Suprapubic skin (tissue), 3 donors: ENCODE results near the gene RNF145.

Source experiments
- POLR2AphosphoS5 ChIP-seq, 3 donors: sonication (generic); formaldehyde crosslinking; IDR thresholded peaks; one replicate each; pipeline ENCODE4 v1.6.1; 2017; ENCODE audit warnings: antibody characterized with exemption in 3 of 3
- TF ChIP-seq, protein P1 (sequence below), 2 donors: fragments of 200-600 bp in 1 of 2; fragments of 450-650 bp in 1 of 2; sonication (generic) in 1 of 2; IDR thresholded peaks; one replicate each; pipeline ENCODE4 v1.5.1; 2016 to 2019; ENCODE audit warnings: antibody characterized with exemption in 2 of 2, mild to moderate bottlenecking in 1 of 2, moderate library complexity in 1 of 2

DNA sequence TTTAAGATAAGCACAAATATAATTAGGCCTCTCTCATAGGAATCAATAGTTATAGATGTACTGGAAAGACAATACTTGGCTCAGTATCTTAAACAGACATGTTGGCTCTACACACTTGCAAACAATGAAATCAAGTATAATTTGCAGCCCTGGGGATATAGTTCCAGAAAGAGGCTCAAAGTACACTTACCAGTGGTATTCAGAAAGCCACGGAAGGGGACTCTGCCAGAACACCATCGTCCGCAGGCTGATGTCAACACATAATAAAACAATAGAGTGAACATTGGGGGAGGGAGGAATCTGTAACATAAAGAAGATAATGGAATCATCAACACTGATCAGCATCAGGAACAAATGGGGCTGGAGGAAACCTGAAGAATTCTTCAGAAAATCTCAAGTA, 78.5 kb downstream of the RNF145 start:
- TF ChIP-seq, protein P1, sequence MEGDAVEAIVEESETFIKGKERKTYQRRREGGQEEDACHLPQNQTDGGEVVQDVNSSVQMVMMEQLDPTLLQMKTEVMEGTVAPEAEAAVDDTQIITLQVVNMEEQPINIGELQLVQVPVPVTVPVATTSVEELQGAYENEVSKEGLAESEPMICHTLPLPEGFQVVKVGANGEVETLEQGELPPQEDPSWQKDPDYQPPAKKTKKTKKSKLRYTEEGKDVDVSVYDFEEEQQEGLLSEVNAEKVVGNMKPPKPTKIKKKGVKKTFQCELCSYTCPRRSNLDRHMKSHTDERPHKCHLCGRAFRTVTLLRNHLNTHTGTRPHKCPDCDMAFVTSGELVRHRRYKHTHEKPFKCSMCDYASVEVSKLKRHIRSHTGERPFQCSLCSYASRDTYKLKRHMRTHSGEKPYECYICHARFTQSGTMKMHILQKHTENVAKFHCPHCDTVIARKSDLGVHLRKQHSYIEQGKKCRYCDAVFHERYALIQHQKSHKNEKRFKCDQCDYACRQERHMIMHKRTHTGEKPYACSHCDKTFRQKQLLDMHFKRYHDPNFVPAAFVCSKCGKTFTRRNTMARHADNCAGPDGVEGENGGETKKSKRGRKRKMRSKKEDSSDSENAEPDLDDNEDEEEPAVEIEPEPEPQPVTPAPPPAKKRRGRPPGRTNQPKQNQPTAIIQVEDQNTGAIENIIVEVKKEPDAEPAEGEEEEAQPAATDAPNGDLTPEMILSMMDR (IDR thresholded peaks at IDR 0.05), result no peak
- no peak for TF ChIP-seq POLR2AphosphoS5 (IDR thresholded peaks at IDR 0.05)
